ENCODE data around the gene AUTS2. TPM values are rescaled to one million over a fixed set of nuclear protein-coding genes. Genes with fewer than 3 reads are reported as not detected.

The AUTS2 gene
- total RNA-seq, 5 donors from 2014 or later (not counting 1 experiment from before 2014, with no cell fraction given) = 10.6 to 66.2 (median 37.6) TPM

- no peak overlapping the region for H3K27ac Mint-ChIP-seq
- POLR2A ChIA-PET = no interaction called here
- WGBS (ENCODE audit: insufficient coverage) = 80% methylated on average over 1 of the region's 6 CpGs
Measured at GRCh38 chr7:69889976-69890351, 291.7 kb downstream of the AUTS2 start.

GRCh38 chr7:69892790-69893189, 294.5 kb downstream of the AUTS2 start:
- Mint-ChIP-seq H3K4me3 (no peak overlapping the region), H3K27ac (no peak overlapping the region), H3K9me3 (peaks cover 0 to 4% (median 0%) of the 10 kb centered on the region in 3 donors), H3K4me1 (no peaks in the 10 kb centered on the region), H3K36me3 (no peaks in the 10 kb centered on the region), H3K27me3 (peaks cover 0 to 4% of the 10 kb centered on the region in 2 donors)
- no peaks in the 10 kb centered on the region for H3K27me3 ChIP-seq (replicated peaks in 1 of 2; ENCODE audit: control insufficient read depth in 2 of 2, extremely low read depth in 1 of 2, insufficient read depth in 2 of 2, low read length in 1 of 2)
- CTCF ChIA-PET = no interaction called here
- H3K4me1 ChIP-seq (ENCODE audit: control insufficient read depth in 1 of 2, extremely low read depth in 1 of 2, insufficient read depth in 2 of 2, low read length in 2 of 2) = no peaks in the 10 kb centered on the region
- no peaks in the 10 kb centered on the region for H3K9me3 ChIP-seq
- POLR2A ChIA-PET = no interaction called here
- no peak for ATAC-seq (replicated peaks in 1 of 4)
- H3K4me3 ChIP-seq (ENCODE audit: control insufficient read depth in 1 of 2, extremely low read depth in 1 of 2, low read length in 1 of 2) = no peak overlapping the region
- H3K36me3 ChIP-seq (ENCODE audit: control insufficient read depth in 2 of 2, extremely low read depth in 1 of 2, insufficient read depth in 1 of 2, low read length in 1 of 2) = no peaks in the 10 kb centered on the region
- H3K27ac ChIP-seq (ENCODE audit: low read length) = no peak overlapping the region
- DNase-seq = no peak

More at GRCh38 chr7:69889976-69890351, 291.7 kb downstream of the AUTS2 start:
- Mint-ChIP-seq H3K4me3 (no peak overlapping the region), H3K27me3 (peaks cover 0 to 4% of the 10 kb centered on the region in 2 donors), H3K36me3 (no peaks in the 10 kb centered on the region), H3K9me3 (peaks cover 0 to 2% (median 0%) of the 10 kb centered on the region in 3 donors), H3K4me1 (no peaks in the 10 kb centered on the region)
- Histone ChIP-seq H3K36me3 (ENCODE audit: control insufficient read depth in 2 of 2, extremely low read depth in 1 of 2, insufficient read depth in 1 of 2, low read length in 1 of 2) (no peaks in the 10 kb centered on the region), H3K4me3 (ENCODE audit: control insufficient read depth in 1 of 2, extremely low read depth in 1 of 2, low read length in 1 of 2) (no peak overlapping the region), H3K4me1 (ENCODE audit: control insufficient read depth in 1 of 2, extremely low read depth in 1 of 2, insufficient read depth in 2 of 2, low read length in 2 of 2) (no peaks in the 10 kb centered on the region), H3K27ac (ENCODE audit: low read length) (no peak overlapping the region), H3K9me3 (no peaks in the 10 kb centered on the region), H3K27me3 (replicated peaks in 1 of 2; ENCODE audit: control insufficient read depth in 2 of 2, extremely low read depth in 1 of 2, insufficient read depth in 2 of 2, low read length in 1 of 2) (no peaks in the 10 kb centered on the region)
- CTCF ChIA-PET = no interaction called here
- ATAC-seq (replicated peaks in 1 of 4) (no peak), DNase-seq (no peak)

GRCh38 chr7:69893906-69894305, 295.6 kb downstream of the AUTS2 start:
- ChIA-PET CTCF (no interaction called here), POLR2A (no interaction called here)
- DNase-seq (no peak), ATAC-seq (replicated peaks in 1 of 4) (no peak)
- Histone ChIP-seq H3K27me3 (replicated peaks in 1 of 2; ENCODE audit: control insufficient read depth in 2 of 2, extremely low read depth in 1 of 2, insufficient read depth in 2 of 2, low read length in 1 of 2) (no peaks in the 10 kb centered on the region), H3K4me1 (ENCODE audit: control insufficient read depth in 1 of 2, extremely low read depth in 1 of 2, insufficient read depth in 2 of 2, low read length in 2 of 2) (no peaks in the 10 kb centered on the region), H3K27ac (ENCODE audit: low read length) (no peak overlapping the region), H3K9me3 (no peaks in the 10 kb centered on the region), H3K36me3 (ENCODE audit: control insufficient read depth in 2 of 2, extremely low read depth in 1 of 2, insufficient read depth in 1 of 2, low read length in 1 of 2) (no peaks in the 10 kb centered on the region), H3K4me3 (ENCODE audit: control insufficient read depth in 1 of 2, extremely low read depth in 1 of 2, low read length in 1 of 2) (no peak overlapping the region)
- peaks cover 0 to 4% (median 0%) of the 10 kb centered on the region in 3 donors for H3K9me3 Mint-ChIP-seq
- H3K4me3 Mint-ChIP-seq = no peak overlapping the region
- H3K36me3 Mint-ChIP-seq = no peaks in the 10 kb centered on the region
- no CpG with 5 or more reads among the region's 3 CpGs for WGBS (ENCODE audit: insufficient coverage)
- H3K27ac Mint-ChIP-seq = no peak overlapping the region
- peaks cover 0 to 4% of the 10 kb centered on the region in 2 donors for H3K27me3 Mint-ChIP-seq
- H3K4me1 Mint-ChIP-seq = peaks cover 0 to 4% (median 0%) of the 10 kb centered on the region in 3 donors

GRCh38 chr7:69895446-69895845, 297.2 kb downstream of the AUTS2 start:
- Histone ChIP-seq H3K27ac (ENCODE audit: low read length) (no peak overlapping the region), H3K36me3 (ENCODE audit: control insufficient read depth in 2 of 2, extremely low read depth in 1 of 2, insufficient read depth in 1 of 2, low read length in 1 of 2) (no peaks in the 10 kb centered on the region), H3K9me3 (no peaks in the 10 kb centered on the region), H3K27me3 (replicated peaks in 1 of 2; ENCODE audit: control insufficient read depth in 2 of 2, extremely low read depth in 1 of 2, insufficient read depth in 2 of 2, low read length in 1 of 2) (no peaks in the 10 kb centered on the region), H3K4me3 (ENCODE audit: control insufficient read depth in 1 of 2, extremely low read depth in 1 of 2, low read length in 1 of 2) (no peak overlapping the region), H3K4me1 (ENCODE audit: control insufficient read depth in 1 of 2, extremely low read depth in 1 of 2, insufficient read depth in 2 of 2, low read length in 2 of 2) (peaks cover 0 to 2% of the 10 kb centered on the region in 2 experiments)
- ATAC-seq (replicated peaks in 1 of 4) (no peak), DNase-seq (no peak)
- Mint-ChIP-seq H3K4me3 (no peak overlapping the region), H3K4me1 (peaks cover 0 to 4% (median 0%) of the 10 kb centered on the region in 3 donors), H3K36me3 (no peaks in the 10 kb centered on the region), H3K9me3 (peaks cover 0 to 4% (median 0%) of the 10 kb centered on the region in 3 donors), H3K27me3 (peaks cover 0 to 4% of the 10 kb centered on the region in 2 donors), H3K27ac (no peak overlapping the region)
- ChIA-PET POLR2A (no interaction called here), CTCF (interaction anchor here in 1 of 2 donors (0.5 kb wide), 1 partner anchor 19 kb away, joined by 3 read pairs; no protein-coding TSS in a partner anchor)
- no CpG with 5 or more reads among the region's 2 CpGs for WGBS (ENCODE audit: insufficient coverage)

- WGBS (ENCODE audit: insufficient coverage) = no CpG with 5 or more reads among the region's 5 CpGs
- peaks cover 0 to 4% (median 0%) of the 10 kb centered on the region in 3 donors for H3K9me3 Mint-ChIP-seq
- CTCF ChIA-PET = no interaction called here
- peaks cover 0 to 3% of the 10 kb centered on the region in 2 donors for H3K27me3 Mint-ChIP-seq
- Histone ChIP-seq H3K4me1 (ENCODE audit: control insufficient read depth in 1 of 2, extremely low read depth in 1 of 2, insufficient read depth in 2 of 2, low read length in 2 of 2) (peaks cover 0 to 2% of the 10 kb centered on the region in 2 experiments), H3K36me3 (ENCODE audit: control insufficient read depth in 2 of 2, extremely low read depth in 1 of 2, insufficient read depth in 1 of 2, low read length in 1 of 2) (no peaks in the 10 kb centered on the region), H3K27me3 (replicated peaks in 1 of 2; ENCODE audit: control insufficient read depth in 2 of 2, extremely low read depth in 1 of 2, insufficient read depth in 2 of 2, low read length in 1 of 2) (no peaks in the 10 kb centered on the region), H3K9me3 (no peaks in the 10 kb centered on the region), H3K4me3 (ENCODE audit: control insufficient read depth in 1 of 2, extremely low read depth in 1 of 2, low read length in 1 of 2) (no peak overlapping the region), H3K27ac (ENCODE audit: low read length) (no peak overlapping the region)
- POLR2A ChIA-PET = interaction anchor here in 1 of 2 donors (0.8 kb wide), 1 partner anchor 11 kb away, joined by 3 read pairs; no protein-coding TSS in a partner anchor
- no peak for DNase-seq
- H3K4me1 Mint-ChIP-seq = peaks cover 0 to 4% (median 0%) of the 10 kb centered on the region in 3 donors
- no peak for ATAC-seq (replicated peaks in 1 of 4)
- no peaks in the 10 kb centered on the region for H3K36me3 Mint-ChIP-seq
- no peak overlapping the region for H3K27ac Mint-ChIP-seq
- no peak overlapping the region for H3K4me3 Mint-ChIP-seq
Measured at GRCh38 chr7:69896121-69896520, 297.8 kb downstream of the AUTS2 start.

GRCh38 chr7:69898189-69898588, 299.9 kb downstream of the AUTS2 start:
- CTCF ChIA-PET = no interaction called here
- Mint-ChIP-seq H3K27me3 (peaks cover 0 to 4% of the 10 kb centered on the region in 2 donors), H3K9me3 (peaks cover 0 to 4% (median 0%) of the 10 kb centered on the region in 3 donors), H3K4me1 (peaks cover 0 to 4% (median 0%) of the 10 kb centered on the region in 3 donors), H3K27ac (no peak overlapping the region), H3K36me3 (no peaks in the 10 kb centered on the region), H3K4me3 (no peak overlapping the region)
- WGBS (ENCODE audit: insufficient coverage) = 29% methylated on average over 2 of the region's 2 CpGs
- no peak for DNase-seq
- Histone ChIP-seq H3K36me3 (ENCODE audit: control insufficient read depth in 2 of 2, extremely low read depth in 1 of 2, insufficient read depth in 1 of 2, low read length in 1 of 2) (no peaks in the 10 kb centered on the region), H3K27ac (ENCODE audit: low read length) (no peak overlapping the region), H3K4me3 (ENCODE audit: control insufficient read depth in 1 of 2, extremely low read depth in 1 of 2, low read length in 1 of 2) (no peak overlapping the region), H3K4me1 (ENCODE audit: control insufficient read depth in 1 of 2, extremely low read depth in 1 of 2, insufficient read depth in 2 of 2, low read length in 2 of 2) (peaks cover 0 to 2% of the 10 kb centered on the region in 2 experiments), H3K27me3 (replicated peaks in 1 of 2; ENCODE audit: control insufficient read depth in 2 of 2, extremely low read depth in 1 of 2, insufficient read depth in 2 of 2, low read length in 1 of 2) (no peaks in the 10 kb centered on the region), H3K9me3 (no peaks in the 10 kb centered on the region)
- POLR2A ChIA-PET = no interaction called here
- no peak for ATAC-seq (replicated peaks in 1 of 4)

- Mint-ChIP-seq H3K36me3 (no peaks in the 10 kb centered on the region), H3K27ac (no peak overlapping the region), H3K4me1 (peaks cover 0 to 10% (median 6%) of the 10 kb centered on the region in 3 donors), H3K27me3 (peaks cover 0 to 4% of the 10 kb centered on the region in 2 donors), H3K4me3 (no peak overlapping the region), H3K9me3 (no peaks in the 10 kb centered on the region)
- POLR2A ChIA-PET = no interaction called here
- CTCF ChIA-PET = no interaction called here
- no peaks in the 10 kb centered on the region for H3K36me3 ChIP-seq (ENCODE audit: control insufficient read depth in 2 of 2, extremely low read depth in 1 of 2, insufficient read depth in 1 of 2, low read length in 1 of 2)
- no peak overlapping the region for H3K4me3 ChIP-seq (ENCODE audit: control insufficient read depth in 1 of 2, extremely low read depth in 1 of 2, low read length in 1 of 2)
- ATAC-seq (replicated peaks in 1 of 4) (no peak), DNase-seq (no peak)
- H3K9me3 ChIP-seq = no peaks in the 10 kb centered on the region
- peaks cover 0 to 7% of the 10 kb centered on the region in 2 experiments for H3K4me1 ChIP-seq (ENCODE audit: control insufficient read depth in 1 of 2, extremely low read depth in 1 of 2, insufficient read depth in 2 of 2, low read length in 2 of 2)
- H3K27me3 ChIP-seq (replicated peaks in 1 of 2; ENCODE audit: control insufficient read depth in 2 of 2, extremely low read depth in 1 of 2, insufficient read depth in 2 of 2, low read length in 1 of 2) = no peaks in the 10 kb centered on the region
- no peak overlapping the region for H3K27ac ChIP-seq (ENCODE audit: low read length)
Measured at GRCh38 chr7:69903410-69903809, 305.1 kb downstream of the AUTS2 start.

Measured in T-cell (primary cell).